HG03575 (cell line): Measurements from ENCODE around the gene ERVK3-1.
"Not testable (repeated sequence)": the region's sequence is repeated elsewhere in the genome, so short reads cannot be mapped to it uniquely, and the experiment has no call there.

Source experiments
- ATAC-seq: cut with Tn5 transposase; IDR thresholded peaks from one replicate; pipeline ENCODE4 v1.9.1; 2021; ENCODE audit not compliant: unreplicated experiment, insufficient number of reproducible peaks, low FRiP score; ENCODE audit errors: extremely low read depth

The ERVK3-1 gene

DNA sequence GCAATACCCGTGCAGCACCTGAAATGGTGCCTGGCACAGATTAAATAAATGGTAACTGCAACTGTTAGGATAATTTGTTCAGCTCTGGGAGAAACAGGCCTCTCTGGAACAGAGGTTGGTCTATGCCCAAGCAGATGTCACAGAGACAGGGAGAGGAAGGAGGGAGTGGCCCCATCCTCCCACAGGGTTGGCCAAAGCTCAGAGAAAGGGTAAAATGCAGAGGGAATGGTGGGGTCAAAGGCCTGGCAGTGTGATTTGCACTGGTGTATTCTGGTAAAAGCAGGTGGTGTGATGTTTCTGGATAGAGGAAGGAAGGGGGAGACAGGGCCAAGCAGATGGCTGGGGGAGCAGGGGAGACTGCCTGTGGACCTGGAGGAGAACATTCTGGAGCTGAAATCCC is 31.0 kb downstream of the ERVK3-1 start:
- no peak for ATAC-seq

DNA sequence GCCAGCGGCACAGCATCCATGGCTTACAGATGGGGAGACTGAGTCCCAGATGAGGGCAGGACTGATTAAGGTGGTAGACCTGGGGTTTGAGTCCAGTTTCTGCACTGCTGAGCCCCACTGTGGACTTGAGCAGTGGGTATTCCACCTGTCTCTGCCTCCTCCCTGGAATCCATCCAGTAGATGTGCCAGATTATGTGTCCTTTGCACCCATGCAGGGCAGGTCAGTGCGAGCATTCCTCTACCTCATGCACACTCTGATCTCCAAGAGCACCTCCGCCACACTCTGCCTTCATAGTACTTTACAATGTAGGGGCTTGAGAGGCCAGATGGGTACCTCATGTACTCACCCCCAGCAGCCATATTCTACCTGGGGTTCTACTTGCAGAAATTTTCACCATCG is 31.6 kb downstream of the ERVK3-1 start:
- ATAC-seq: no peak

DNA sequence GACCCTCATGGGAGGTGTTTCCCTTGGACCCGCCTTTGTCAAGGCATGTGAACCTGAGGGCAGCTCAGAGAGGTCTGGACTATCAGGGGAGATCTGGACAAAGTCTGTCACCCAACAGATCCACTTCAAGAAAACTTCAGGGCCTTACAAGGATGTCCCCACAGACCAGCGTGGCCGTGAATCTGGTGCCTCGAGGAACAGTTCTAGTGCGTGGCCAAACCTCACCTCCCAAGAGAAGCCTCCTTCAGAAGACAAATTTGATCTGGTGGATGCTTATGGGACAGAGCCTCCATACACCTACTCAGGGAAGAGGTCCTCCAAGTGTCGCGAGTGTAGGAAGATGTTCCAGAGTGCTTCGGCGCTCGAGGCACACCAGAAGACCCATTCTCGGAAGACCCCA is 33.2 kb downstream of the ERVK3-1 start:
- ATAC-seq: no peak

DNA sequence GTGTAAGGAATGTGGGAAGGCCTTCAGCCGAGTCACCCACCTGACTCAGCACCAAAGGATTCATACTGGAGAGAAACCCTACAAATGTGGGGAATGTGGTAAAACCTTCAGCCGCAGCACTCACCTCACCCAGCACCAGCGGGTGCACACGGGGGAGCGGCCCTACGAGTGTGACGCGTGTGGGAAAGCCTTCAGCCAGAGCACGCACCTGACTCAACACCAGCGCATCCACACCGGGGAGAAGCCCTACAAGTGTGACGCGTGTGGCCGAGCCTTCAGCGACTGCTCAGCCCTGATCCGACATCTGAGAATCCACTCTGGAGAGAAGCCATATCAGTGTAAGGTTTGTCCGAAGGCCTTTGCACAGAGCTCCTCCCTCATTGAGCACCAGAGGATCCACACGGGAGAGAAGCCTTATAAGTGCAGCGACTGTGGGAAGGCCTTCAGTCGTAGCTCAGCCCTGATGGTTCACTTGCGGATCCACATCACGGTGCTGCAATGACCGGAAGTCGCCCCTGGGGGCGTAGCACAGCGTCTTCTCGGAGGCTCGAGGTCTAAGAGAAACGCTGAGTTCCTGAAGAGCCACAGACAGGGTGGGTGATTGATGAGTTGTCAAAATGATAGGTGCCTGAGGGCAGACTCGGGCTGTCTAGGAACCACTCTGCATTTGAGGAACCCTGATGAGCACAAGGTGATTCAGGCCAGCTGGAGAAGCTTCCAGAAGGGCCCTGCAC is 33.8 kb downstream of the ERVK3-1 start:
- ATAC-seq: no peak

DNA sequence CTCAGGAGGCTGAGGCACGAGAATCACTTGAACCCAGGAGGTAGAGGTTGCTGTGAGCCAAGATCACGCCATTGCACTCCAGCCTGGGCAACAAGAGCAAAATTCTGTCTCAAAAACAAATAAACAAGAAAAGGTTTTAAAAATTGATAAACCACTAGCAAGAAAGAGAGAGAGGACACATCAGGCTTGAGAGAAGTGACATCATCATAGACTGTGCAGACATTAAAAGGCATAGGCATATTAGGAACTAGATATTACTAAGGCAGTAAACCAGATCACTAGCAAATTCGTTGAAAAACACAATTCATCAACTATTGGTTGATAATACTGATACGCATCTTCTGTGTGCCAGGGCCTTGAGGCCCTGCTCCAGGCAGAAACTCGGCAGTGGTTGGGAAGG is 40.4 kb downstream of the ERVK3-1 start:
- no peak for ATAC-seq

DNA sequence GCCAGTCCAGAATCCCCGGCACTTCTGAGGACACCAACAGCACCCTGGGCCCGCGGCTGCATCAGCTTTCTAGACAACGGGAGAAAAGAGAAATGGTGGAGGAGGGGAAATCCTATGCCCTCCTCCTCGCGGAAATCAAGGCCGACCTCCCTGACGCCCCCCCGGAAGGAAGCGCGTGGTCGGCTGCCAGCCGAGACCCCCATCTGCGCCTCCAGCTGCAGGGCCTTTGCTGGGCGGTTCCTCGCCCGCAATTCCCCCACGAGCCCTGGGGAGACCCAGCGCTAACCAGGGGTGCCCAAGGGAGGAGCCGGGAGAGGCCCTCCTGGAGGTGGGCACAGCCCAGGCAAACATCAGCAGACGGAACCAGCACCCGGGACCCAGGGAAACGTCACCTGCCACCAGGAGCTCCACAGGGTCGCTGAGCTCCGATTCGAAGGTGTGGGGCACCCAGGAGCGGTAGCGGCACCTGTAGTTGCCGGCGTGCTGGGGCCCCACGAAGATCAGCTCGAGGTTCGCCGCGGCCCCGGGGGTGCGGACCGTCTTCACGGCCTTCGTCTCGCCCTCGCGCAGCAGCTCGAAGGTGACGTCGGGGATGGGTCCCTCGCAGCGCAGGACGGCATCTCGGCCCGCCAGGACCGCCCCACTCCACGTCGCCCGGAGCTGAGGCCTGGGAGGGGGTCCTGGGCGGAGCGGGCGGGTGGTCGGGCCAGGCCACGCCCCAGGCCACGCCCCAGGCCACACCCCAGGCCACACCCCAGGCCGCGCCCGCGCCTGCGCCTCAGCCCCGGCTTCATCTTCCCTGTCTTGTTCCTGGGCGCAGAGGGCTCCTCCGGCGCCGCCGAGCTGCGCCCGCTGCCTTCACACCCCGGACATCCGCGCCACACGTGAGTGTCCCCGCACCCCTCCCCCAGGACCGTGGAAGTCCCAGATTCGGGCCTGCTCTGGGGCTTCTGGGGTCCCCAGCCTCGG is 42.1 kb downstream of the ERVK3-1 start:
- ATAC-seq: no peak

DNA sequence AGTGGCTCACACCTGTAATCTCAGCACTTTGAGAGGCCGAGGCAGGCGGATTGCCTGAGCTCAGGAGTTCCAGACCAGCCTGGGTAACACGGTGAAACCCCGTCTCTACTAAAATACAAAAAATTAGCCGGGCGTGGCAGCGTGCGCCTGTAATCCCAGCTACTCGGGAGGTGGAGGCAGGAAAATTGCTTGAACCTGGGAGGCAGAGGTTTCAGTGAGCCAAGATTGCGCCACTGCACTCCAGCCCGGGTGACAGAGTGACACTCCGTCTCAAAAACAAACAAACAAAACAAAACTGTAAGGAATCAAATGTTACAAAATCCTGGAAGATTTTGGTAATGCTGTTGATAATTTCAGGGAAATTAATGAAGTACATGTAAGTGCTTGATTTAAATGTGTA is 42.9 kb downstream of the ERVK3-1 start:
- ATAC-seq: not testable (repeated sequence)

DNA sequence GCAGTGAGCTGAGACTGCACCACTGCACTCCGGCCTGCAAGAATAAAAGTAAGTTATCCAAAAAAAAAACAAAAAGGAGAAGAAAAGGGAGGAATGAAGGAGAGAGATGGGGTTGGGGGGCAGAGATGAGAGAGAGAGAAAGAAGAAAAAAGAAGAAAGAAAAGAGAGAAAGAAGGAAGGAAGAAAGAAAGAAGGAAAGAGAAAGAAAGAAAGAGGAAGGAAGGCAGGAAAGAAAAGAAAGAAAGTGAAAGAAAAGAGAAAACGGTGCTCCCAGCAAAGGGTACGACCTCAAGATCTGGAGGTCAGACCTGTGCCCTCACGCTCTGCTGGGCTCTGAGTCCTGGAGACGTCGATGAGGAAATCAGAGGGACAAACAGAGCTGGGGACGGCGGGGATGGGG is 44.4 kb downstream of the ERVK3-1 start:
- ATAC-seq: no peak

DNA sequence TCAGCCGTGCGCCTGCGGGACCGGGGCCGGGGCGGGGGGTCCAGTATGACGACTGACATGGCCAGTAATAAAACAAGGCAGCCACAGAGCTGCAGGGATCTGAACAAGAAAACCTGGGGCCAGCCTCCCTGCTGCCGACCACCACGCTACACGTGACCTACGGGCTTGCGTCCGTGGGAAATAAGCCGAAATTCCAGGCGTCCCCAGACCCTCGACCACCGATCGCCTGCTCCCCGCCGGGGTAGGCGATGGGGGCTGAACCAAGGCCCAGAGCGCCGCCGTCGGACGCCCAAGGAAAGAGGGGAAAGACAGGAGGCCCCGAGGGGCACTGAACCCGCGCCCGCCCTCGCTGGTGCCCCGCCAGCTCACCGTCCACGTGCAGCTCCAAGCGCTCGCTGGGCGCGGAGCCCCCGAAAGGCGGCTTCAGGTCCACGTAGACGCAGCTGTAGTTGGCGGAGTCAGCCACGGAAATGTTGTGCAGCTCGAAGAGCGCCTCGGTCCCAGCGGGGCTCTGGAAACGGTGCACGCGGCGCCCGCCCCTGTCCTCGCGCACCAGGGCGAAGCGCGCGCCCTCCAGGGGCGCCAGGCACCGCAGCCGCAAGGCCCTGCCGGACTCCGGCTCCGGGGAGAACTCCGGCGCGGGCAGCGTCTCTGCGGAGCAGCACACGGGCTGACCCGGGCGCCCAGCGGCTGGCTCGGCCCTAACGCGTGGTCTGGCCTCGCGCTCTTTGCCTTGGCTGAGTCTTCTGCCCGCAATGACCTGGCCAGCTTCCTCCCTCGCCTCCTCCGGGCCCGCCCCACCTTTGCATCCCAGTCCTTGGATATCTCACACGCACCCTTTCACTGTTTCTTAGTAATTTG is 45.1 kb downstream of the ERVK3-1 start:
- no peak for ATAC-seq

DNA sequence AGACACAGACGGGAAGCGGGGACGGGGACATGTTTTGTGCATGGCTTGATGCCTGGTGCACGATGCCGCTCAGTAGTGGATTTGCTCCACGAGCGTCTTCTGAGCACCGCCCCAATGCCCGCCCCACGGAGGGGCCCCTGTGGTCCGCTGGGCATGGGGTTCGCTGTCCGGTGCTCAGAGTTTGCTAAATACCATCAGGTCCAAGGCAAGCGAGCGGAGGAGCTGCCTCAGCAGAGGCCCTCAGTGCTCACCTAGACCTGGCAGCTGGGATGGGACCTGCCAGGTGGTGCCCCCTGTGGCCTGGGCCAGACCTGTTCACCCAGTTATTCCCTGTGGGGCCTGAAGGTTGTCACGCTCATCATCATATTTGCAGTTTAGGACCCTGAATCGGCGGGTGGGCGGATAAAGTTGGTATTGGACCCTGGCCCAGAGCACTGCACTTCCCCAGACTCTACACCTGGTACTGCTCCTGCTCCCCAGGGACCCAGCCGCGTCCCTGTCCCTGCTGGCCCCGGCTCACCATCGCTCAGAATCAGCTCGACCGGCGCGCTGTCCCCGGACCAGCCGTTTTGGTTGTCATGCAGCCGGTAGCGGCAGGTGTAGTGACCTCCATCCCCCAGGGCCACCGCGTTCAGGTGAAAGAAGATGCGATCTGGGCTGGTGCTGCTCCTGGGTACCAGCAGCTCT is 45.8 kb downstream of the ERVK3-1 start:
- no peak for ATAC-seq

DNA sequence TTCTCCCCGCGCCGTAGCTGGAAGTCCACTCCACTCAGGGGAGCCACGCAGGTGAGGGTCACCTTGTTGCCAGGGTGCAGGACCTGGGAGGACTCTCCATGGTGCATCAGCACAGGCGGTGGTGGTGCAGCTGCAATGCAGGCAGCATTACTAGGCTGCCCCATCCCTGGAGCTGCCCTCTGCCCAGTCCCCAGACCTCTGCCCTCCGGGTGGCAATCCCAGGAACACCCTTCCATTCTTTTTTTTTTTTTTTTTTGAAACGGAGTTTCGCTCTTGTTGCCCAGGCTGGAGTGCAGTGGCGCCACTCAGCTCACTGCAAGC is 46.3 kb downstream of the ERVK3-1 start:
- ATAC-seq: no peak

DNA sequence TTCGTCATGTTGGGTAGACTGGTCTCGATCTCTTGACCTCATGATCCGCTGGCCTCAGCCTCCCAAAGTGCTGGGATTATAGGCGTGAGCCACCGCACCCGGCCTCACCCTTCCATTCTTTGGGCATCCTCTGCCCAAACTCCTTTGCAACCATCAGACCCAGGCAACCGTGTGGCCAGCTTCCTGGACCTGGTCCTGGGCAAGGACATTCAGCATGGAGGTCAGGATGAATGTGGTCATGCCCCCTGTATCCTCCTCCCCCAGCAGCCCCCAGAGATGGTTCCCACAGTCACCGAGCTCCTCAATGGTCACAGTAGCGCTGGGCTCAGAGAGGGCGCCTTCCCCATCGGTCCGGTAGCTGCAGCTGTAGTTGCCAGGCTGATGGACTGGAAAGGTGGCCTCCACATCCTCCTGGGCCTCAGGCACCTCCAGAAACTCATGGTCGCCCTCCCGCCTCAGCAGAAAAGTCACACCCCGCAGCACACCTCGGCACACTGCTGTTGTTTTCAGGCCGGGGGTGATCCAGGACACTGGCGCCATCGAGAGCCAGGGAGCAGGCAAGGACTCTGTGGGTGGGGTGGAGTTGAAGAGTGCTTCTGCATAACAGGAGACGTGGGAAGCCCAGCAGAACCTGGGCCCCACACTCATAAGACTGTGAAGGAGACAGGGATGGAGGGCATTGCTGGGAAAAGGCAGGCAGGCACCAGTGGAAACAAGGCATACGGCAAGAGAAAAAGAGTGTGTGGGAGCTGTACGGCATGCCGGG is 47.0 kb downstream of the ERVK3-1 start:
- no peak for ATAC-seq

DNA sequence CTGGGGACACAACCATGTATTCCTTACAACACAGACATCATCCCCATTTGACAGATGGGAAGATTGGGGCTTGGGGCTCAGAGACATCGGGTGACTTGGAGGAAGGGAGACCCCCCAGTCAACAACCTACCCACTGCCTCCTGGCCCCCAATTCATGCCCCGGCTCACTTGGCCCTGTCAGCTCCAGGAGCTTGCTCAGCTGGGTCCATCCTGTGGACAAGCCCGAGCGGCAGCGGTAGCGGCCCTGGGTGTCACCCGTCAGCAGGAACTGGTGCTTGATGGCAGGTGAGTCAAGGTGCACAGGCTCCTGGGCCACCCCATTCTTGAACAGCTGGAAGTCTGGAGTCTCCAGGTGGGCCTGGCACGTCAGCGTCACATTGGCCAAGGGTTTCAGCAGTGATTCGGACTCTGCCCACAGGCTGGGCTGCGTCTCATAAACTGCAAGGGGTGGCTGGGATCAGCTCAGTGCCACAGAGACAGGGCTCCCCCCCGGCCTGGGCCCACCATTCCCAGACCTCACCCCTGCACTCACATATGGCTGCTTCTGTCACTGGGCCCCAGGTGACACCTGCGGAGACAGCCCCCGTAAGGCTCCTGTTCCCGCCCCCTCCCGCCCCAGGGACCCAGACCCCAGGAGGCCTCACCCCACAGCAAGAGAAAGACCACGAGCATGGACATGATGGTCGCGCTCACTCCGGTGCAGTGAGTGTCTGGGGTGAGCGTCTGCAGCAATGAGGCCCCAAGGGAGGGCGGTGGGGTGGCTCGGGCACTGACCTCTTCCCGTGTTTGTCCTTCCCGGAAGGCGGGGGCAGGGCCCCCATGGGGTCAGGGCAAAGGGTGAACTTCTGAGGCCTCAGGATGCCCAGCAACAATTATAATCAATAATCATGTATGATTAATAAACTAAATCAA is 47.8 kb downstream of the ERVK3-1 start, which contains the start of gene A1BG:
Gene A1BG (minus strand): TSS at position 733 of the 912 bp plus-strand sequence. CDS start 55 bp downstream, at position 678.
- no peak for ATAC-seq

DNA sequence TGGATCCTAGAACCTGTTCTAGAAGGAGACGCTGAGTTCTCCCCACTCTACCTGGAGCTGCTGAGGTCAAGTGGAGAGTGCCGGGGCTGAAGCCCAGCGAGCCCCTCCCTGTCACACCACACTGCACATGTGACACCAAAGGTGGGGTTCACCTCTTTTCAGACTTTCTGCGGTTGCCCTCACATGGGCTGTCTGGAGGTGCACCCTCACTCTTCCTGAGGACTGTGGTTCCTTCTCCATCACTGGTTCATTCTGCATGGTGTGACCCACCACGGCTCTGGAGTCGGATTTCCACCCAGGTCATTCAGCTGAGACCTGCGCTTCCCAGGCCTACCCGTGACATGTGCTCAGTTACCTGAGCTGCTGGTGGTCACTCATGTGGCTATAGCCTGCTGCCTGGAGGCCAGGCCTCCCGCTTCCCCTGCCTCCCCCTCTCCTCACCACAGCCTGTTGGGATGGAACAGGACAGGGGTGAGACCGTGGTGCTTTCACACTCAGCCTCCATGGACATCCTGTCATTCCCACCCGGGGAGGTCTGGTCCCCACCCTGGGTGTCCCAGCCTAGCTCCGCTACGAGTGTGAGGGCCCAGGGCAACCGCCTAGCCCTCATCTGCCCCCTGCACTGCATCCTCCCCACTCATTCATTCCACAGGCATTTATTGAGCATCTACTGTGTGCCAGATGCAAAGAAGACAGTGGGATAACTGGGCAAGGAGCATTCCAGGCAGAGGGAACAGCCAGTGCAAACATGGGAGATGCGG is 48.7 kb downstream of the ERVK3-1 start:
- ATAC-seq: no peak

DNA sequence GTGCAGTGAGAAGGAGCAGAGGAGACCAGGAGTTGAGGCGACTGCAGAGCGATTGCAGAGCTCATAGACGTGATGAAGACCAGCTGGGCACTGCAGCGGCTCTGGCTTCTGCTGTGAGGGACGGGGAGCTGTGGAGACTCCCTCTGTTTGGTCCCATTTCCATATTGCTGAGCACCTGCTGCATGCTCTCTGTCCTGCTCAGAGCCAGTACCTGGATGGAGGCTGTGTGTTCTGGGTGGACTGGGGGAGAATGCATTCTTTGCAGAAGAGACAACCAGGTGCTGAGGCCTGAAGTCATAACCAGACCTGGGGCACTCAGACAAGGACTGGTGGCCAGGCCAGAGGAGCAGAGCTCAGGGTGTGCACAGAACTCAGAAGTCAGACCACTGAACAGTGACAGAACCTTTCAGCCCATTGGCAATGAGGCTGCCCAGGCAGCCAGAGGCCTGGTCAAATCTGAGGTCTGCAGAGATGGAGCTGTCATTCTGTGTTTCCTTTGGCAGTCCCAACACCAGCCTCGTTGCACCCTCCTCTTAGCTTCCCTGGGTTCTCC is 49.4 kb downstream of the ERVK3-1 start:
- no peak for ATAC-seq

DNA sequence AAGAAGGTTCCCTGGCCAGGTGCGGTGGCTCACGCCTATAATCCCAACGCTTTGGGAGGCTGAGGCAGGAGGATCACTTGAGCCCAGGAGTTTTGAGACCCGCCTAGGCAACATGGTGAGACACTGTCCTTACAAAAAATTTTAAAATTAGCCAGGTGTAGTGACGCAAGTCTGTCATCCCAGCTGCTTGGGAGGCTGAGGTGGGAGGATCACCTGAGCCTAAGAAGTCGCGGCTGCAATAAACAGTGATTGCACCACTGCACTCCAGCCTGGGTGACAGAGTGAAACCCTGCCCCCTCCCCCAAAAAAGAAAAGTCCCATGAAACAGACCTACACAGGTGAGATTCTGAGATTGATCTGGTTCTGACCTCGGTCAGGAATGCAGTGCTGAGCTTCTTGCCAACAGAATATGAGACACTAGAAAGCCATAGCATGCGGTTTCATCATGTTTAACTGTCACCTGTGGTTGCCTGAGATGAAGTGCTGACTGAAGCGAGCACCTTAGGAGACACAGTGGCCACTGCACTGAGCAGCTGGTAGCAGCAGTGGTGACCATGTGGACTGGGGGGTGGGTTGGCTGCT is 50.1 kb downstream of the ERVK3-1 start:
- no peak for ATAC-seq
